CD14-positive monocyte (primary cell): ENCODE measurements around the gene ADCY1. TPM values are rescaled to one million over a fixed set of nuclear protein-coding genes. Genes with fewer than 3 reads are reported as not detected.

ENCODE experiments used
- DNase-seq, 3 donors: peaks; one replicate each; pipeline ENCODE4 v3.0.0-alpha.2; 2011 to 2022
- H2AFZ ChIP-seq: 2 replicates; pipeline ENCODE4 v1.6.0; 2012; ENCODE audit warnings: mild to moderate bottlenecking, low read depth, low read length, inconsistent platforms; ENCODE audit not compliant: insufficient read depth, poor library complexity, severe bottlenecking
- H3K27ac ChIP-seq, 2 donors: 1 replicate in 1 of 2; 2 replicates in 1 of 2; pipeline ENCODE4 v1.5.1; 2012 to 2013; ENCODE audit warnings: low read length in 2 of 2, control low read depth in 1 of 2, inconsistent platforms in 1 of 2, low read depth in 1 of 2, mild to moderate bottlenecking in 1 of 2
- H3K27me3 ChIP-seq, 2 donors: one replicate each; pipeline versions ENCODE4 v1.6.0 to v1.6.1; 2011 to 2013; ENCODE audit warnings: low read length in 2 of 2; ENCODE audit not compliant: control insufficient read depth in 2 of 2, insufficient read depth in 2 of 2
- H3K36me3 ChIP-seq, 2 donors: replicated peaks in 1 of 2; 1 replicate in 1 of 2; 2 replicates in 1 of 2; pipeline versions ENCODE4 v1.5.1 to v1.6.1; 2012 to 2013; ENCODE audit warnings: low read length in 2 of 2, control low read depth in 1 of 2, inconsistent platforms in 1 of 2, mild to moderate bottlenecking in 1 of 2; ENCODE audit not compliant: insufficient read depth in 2 of 2, control insufficient read depth in 1 of 2
- H3K4me1 ChIP-seq, 2 donors: 1 replicate in 1 of 2; 2 replicates in 1 of 2; pipeline versions ENCODE4 v1.5.1 to v1.6.1; 2012 to 2013; ENCODE audit warnings: low read length in 2 of 2, control low read depth in 1 of 2, inconsistent platforms in 1 of 2, mild to moderate bottlenecking in 1 of 2, moderate library complexity in 1 of 2; ENCODE audit not compliant: insufficient read depth in 2 of 2, control insufficient read depth in 1 of 2
- H3K4me2 ChIP-seq: replicated peaks from 2 replicates; pipeline ENCODE3; 2012; ENCODE audit warnings: low read length, moderate library complexity, mild to moderate bottlenecking; ENCODE audit not compliant: poor library complexity, severe bottlenecking; ENCODE audit errors: extremely low read depth
- H3K4me3 ChIP-seq, 3 experiments: fragments of 200-600 bp in 1 of 3; sonication (generic) in 1 of 3; replicated peaks in 1 of 3; 1 replicate in 2 of 3; 2 replicates in 1 of 3; pipeline ENCODE4 v1.5.1; 2011 to 2013; ENCODE audit warnings: low read length in 3 of 3, mild to moderate bottlenecking in 3 of 3, control low read depth in 2 of 3, low read depth in 2 of 3, inconsistent platforms in 1 of 3, moderate library complexity in 1 of 3
- H3K79me2 ChIP-seq: 2 replicates; pipeline ENCODE4 v1.6.0; 2012; ENCODE audit warnings: mild to moderate bottlenecking, control low read depth, inconsistent platforms, low read length, moderate library complexity; ENCODE audit not compliant: insufficient read depth
- H3K9ac ChIP-seq: 2 replicates; pipeline ENCODE4 v1.6.0; 2017; ENCODE audit warnings: low read length, mild to moderate bottlenecking; ENCODE audit not compliant: insufficient read depth, poor library complexity, severe bottlenecking
- H3K9me3 ChIP-seq, 2 donors: replicated peaks in 1 of 2; 1 replicate in 1 of 2; 2 replicates in 1 of 2; pipeline versions ENCODE4 v1.5.1 to v1.6.1; 2012 to 2013; ENCODE audit warnings: low read length in 2 of 2, control low read depth in 1 of 2; ENCODE audit not compliant: control insufficient read depth in 1 of 2, insufficient read depth in 1 of 2
- H4K20me1 ChIP-seq: 2 replicates; pipeline ENCODE4 v1.6.0; 2012; ENCODE audit warnings: mild to moderate bottlenecking, low read length, control low read depth, moderate library complexity; ENCODE audit not compliant: insufficient read depth
- H3K27ac Mint-ChIP-seq, 7 donors: one replicate each; pipeline ENCODE4 v1.8.0; 2020; ENCODE audit warnings: mild to moderate bottlenecking in 7 of 7, mixed read lengths in 7 of 7, moderate library complexity in 6 of 7, inconsistent platforms in 2 of 7
- H3K27me3 Mint-ChIP-seq, 3 donors: one replicate each; pipeline ENCODE4 v1.8.0; 2021 to 2022; ENCODE audit warnings: low read depth in 3 of 3, mild to moderate bottlenecking in 3 of 3, mixed read lengths in 3 of 3, moderate library complexity in 3 of 3, inconsistent platforms in 1 of 3
- H3K36me3 Mint-ChIP-seq, 2 donors: one replicate each; pipeline ENCODE4 v1.8.0; 2020; ENCODE audit warnings: mixed read lengths in 2 of 2, inconsistent platforms in 1 of 2, mild to moderate bottlenecking in 1 of 2
- H3K4me1 Mint-ChIP-seq: one replicate; pipeline ENCODE4 v1.8.0; 2020; ENCODE audit warnings: mild to moderate bottlenecking, mixed read lengths
- H3K4me3 Mint-ChIP-seq, 2 donors: one replicate each; pipeline ENCODE4 v1.8.0; 2020; ENCODE audit warnings: mild to moderate bottlenecking in 2 of 2, mixed read lengths in 2 of 2, moderate library complexity in 1 of 2
- H3K9me3 Mint-ChIP-seq, 7 donors: one replicate each; pipeline ENCODE4 v1.8.0; 2020 to 2022; ENCODE audit warnings: mixed read lengths in 7 of 7, mild to moderate bottlenecking in 6 of 7, moderate library complexity in 6 of 7, inconsistent platforms in 2 of 7
- CTCF ChIP-seq: fragments of 200-600 bp; IDR thresholded peaks from one replicate; pipeline ENCODE4 v1.8.0; 2022; ENCODE audit warnings: antibody characterized with exemption, mild to moderate bottlenecking
- WGBS: methylation state at CpG from one replicate; pipeline ENCODE4 v1.1.5; 2013; ENCODE audit warnings: missing lambda C conversion rate; ENCODE audit not compliant: insufficient coverage; 5-methylcytosine and 5-hydroxymethylcytosine counted together
- intact Hi-C, 2 donors: fragments of 100-400 bp; cut with micrococcal nuclease; formaldehyde crosslinking; loops; one replicate each; pipeline versions ENCODE4 v1.15.0 to v1.15.1; 2023
- polyA plus RNA-seq, 3 donors: library from polyadenylated mRNA; depleted of rRNA in 1 of 3; unstranded in 2 of 3; stranded (reverse) in 1 of 3; fragments of 300-500 nt in 2 of 3; fragments of >200 nt in 1 of 3; fragmentation: Illumina TruSeq in 2 of 3; gene quantifications; 1 replicate in 2 of 3; 2 replicates in 1 of 3; pipeline ENCODE4 v1.2.3, GENCODE V29; 2012 to 2021

Gene ADCY1
- polyA plus RNA-seq, 3 donors, result 0.01 TPM; not detected in 2

DNA sequence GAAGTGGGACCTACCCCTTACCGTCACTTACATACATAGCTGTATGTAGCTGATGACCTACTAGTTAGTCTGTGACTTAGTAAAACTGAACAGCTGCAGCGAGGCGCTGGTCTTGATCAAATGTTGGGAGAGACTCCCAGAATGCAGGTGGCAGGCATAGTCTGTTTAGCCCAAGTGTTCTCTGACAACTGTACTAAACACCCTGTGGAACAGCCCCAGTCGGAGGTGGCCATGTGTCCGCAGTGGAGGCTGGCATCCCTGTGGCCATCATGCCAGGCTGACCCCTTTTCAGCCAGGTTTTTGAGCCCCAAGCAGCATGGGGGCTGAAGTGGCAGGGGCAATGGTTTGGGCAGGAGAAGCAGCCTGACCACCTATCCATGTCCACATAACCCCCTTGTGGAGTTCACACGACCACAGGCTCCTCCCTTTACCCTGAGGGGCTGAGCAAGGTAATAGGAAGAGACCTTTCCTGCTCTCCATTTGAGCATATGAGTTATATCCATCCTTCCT is 7.2 kb downstream of the ADCY1 start:
- H3K36me3 ChIP-seq, result no peaks in the 10 kb centered on the region
- no CpG with 5 or more reads among the region's 6 CpGs for WGBS
- H3K4me1 Mint-ChIP-seq, result no peaks in the 10 kb centered on the region
- H3K27me3 Mint-ChIP-seq, result peaks cover 10 to 16% (median 15%) of the 10 kb centered on the region in 3 donors
- H3K9ac ChIP-seq, result no peak overlapping the region
- intact Hi-C loops, result no loop called here
- H3K27me3 ChIP-seq, result peaks cover under 1 to 11% of the 10 kb centered on the region in 2 donors
- DNase-seq, result no peak
- no peak for TF ChIP-seq CTCF
- H3K4me1 ChIP-seq, result no peaks in the 10 kb centered on the region
- no peak overlapping the region for H3K4me2 ChIP-seq
- no peaks in the 10 kb centered on the region for H4K20me1 ChIP-seq
- H3K36me3 Mint-ChIP-seq, result no peaks in the 10 kb centered on the region
- H3K4me3 ChIP-seq, result no peak overlapping the region
- H3K9me3 Mint-ChIP-seq, result peaks cover 0 to 2% (median 0%) of the 10 kb centered on the region in 7 donors
- H3K9me3 ChIP-seq, result no peaks in the 10 kb centered on the region
- no peaks in the 10 kb centered on the region for H3K79me2 ChIP-seq
- no peak overlapping the region for H3K27ac ChIP-seq
- H3K4me3 Mint-ChIP-seq, result no peak overlapping the region
- no peak overlapping the region for H2AFZ ChIP-seq
- H3K27ac Mint-ChIP-seq, result no peak overlapping the region

DNA sequence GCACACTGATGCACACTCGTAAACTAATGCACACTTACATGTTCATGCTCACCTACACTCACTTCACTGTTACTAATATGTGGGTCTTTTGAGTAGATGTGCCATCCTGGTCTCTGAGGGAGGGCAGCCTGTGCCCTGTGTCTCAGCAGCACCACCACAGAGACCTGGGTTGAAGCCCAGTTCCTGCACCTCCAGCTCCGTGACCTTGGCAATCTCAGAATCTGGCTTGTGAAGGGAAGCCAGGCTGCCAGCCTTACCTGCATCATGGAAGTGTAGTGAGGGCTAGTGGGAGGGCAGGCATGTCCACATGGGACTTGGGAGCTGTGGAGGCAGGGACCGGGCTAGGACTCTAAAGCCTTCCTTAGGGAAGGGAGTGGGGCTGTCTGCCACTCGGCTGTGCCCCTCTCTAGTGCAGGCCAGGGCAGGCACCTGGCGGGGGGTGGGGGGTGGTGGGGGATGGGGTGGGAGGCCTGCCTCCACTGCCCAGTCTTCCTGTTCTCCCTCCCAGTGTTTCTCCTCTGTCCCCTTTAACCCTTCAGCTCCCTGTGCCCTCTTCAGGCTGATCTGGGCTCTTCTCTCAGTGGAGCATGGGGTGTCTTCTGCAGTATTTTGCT is 8.1 kb downstream of the ADCY1 start:
- Histone ChIP-seq H3K27me3 (peaks cover 0 to 3% of the 10 kb centered on the region in 2 donors), H3K4me2 (no peak overlapping the region), H2AFZ (no peak overlapping the region), H3K4me1 (no peaks in the 10 kb centered on the region), H3K36me3 (no peaks in the 10 kb centered on the region), H4K20me1 (no peaks in the 10 kb centered on the region), H3K4me3 (no peak overlapping the region), H3K9me3 (no peaks in the 10 kb centered on the region), H3K9ac (no peak overlapping the region), H3K27ac (no peak overlapping the region), H3K79me2 (no peaks in the 10 kb centered on the region)
- H3K9me3 Mint-ChIP-seq, result no peaks in the 10 kb centered on the region
- no peaks in the 10 kb centered on the region for H3K36me3 Mint-ChIP-seq
- H3K4me3 Mint-ChIP-seq, result no peak overlapping the region
- H3K27ac Mint-ChIP-seq, result no peak overlapping the region
- peaks cover 4 to 10% (median 8%) of the 10 kb centered on the region in 3 donors for H3K27me3 Mint-ChIP-seq
- WGBS, result 80% methylated on average over 2 of the region's 5 CpGs
- DNase-seq, result no peak
- intact Hi-C loops, result no loop called here
- H3K4me1 Mint-ChIP-seq, result no peaks in the 10 kb centered on the region
- no peak for TF ChIP-seq CTCF
